Measurements from ENCODE around the gene CREB1. TPM values are rescaled to one million over a fixed set of nuclear protein-coding genes. Genes with fewer than 3 reads are reported as not detected.

Gene CREB1
- total RNA-seq, 4 donors from 2014 or later: 41.9 to 56.1 (median 51.9) TPM

GRCh38 chr2:207489251-207489650, 40.5 kb upstream of the CREB1 start:
- TF ChIP-seq EP300 (IDR thresholded peaks at IDR 0.05; ENCODE audit: low read depth): no peak
- no peak for TF ChIP-seq POLR2AphosphoS5 (IDR thresholded peaks at IDR 0.05)
- no peak for TF ChIP-seq CTCF (IDR thresholded peaks at IDR 0.05)
- TF ChIP-seq POLR2A (IDR thresholded peaks at IDR 0.05): no peak
- H3K4me3 ChIP-seq: no peak overlapping the region
- no peaks in the 10 kb centered on the region for H3K36me3 ChIP-seq
- no peaks in the 10 kb centered on the region for H3K27me3 ChIP-seq
- intact Hi-C loops (cut with DNase I; ENCODE audit: low total_unique reads) (no loop called here), in situ Hi-C loops (cut with MboI; ENCODE audit: low pct_ligation_motif_present in 1 of 4, low pct_unique_long_range_greater_than_20kb in 1 of 4, low sequenced_read_pairs in 3 of 4) (no loop called here)
- WGBS, 2 donors (ENCODE audit: low coverage in 1 of 2): 98 to 100% methylated on average over 1 to 4 of the region's 4 CpGs
- H3K9me3 ChIP-seq: no peaks in the 10 kb centered on the region
- no peak for DNase-seq
- no peaks in the 10 kb centered on the region for H3K4me1 ChIP-seq
- no peak overlapping the region for H3K27ac ChIP-seq

- Histone ChIP-seq H3K4me1 (no peaks in the 10 kb centered on the region), H3K27ac (no peak overlapping the region), H3K9me3 (no peaks in the 10 kb centered on the region), H3K36me3 (no peaks in the 10 kb centered on the region), H3K4me3 (no peak overlapping the region), H3K27me3 (no peaks in the 10 kb centered on the region)
- 88 to 92% methylated on average over 3 of the region's 3 CpGs for WGBS, 2 donors (ENCODE audit: low coverage in 1 of 2)
- TF ChIP-seq EP300 (IDR thresholded peaks at IDR 0.05; ENCODE audit: low read depth) (no peak), POLR2AphosphoS5 (IDR thresholded peaks at IDR 0.05) (no peak), POLR2A (IDR thresholded peaks at IDR 0.05) (no peak), CTCF (IDR thresholded peaks at IDR 0.05) (no peak)
- no peak for DNase-seq
- in situ Hi-C loops (cut with MboI; ENCODE audit: low pct_ligation_motif_present in 1 of 4, low pct_unique_long_range_greater_than_20kb in 1 of 4, low sequenced_read_pairs in 3 of 4) (no loop called here), intact Hi-C loops (cut with DNase I; ENCODE audit: low total_unique reads) (no loop called here)
These were observed 39.3 kb upstream of the CREB1 start for GRCh38 chr2:207490441-207490840.

GRCh38 chr2:207491086-207491485, 38.7 kb upstream of the CREB1 start:
- intact Hi-C loops (cut with DNase I; ENCODE audit: low total_unique reads) (no loop called here), in situ Hi-C loops (cut with MboI; ENCODE audit: low pct_ligation_motif_present in 1 of 4, low pct_unique_long_range_greater_than_20kb in 1 of 4, low sequenced_read_pairs in 3 of 4) (no loop called here)
- Histone ChIP-seq H3K4me3 (no peak overlapping the region), H3K36me3 (no peaks in the 10 kb centered on the region), H3K4me1 (no peaks in the 10 kb centered on the region), H3K9me3 (no peaks in the 10 kb centered on the region), H3K27ac (no peak overlapping the region), H3K27me3 (no peaks in the 10 kb centered on the region)
- WGBS, 2 donors (ENCODE audit: low coverage in 1 of 2): 73% methylated on average over 2 of the region's 2 CpGs; no CpG with 5 or more reads in 1 of the 2 donors
- no peak for DNase-seq
- TF ChIP-seq POLR2A (IDR thresholded peaks at IDR 0.05): no peak
- no peak for TF ChIP-seq CTCF (IDR thresholded peaks at IDR 0.05)
- no peak for TF ChIP-seq POLR2AphosphoS5 (IDR thresholded peaks at IDR 0.05)
- TF ChIP-seq EP300 (IDR thresholded peaks at IDR 0.05; ENCODE audit: low read depth): no peak

- no peak overlapping the region for H3K27ac ChIP-seq
- H3K4me1 ChIP-seq: no peaks in the 10 kb centered on the region
- WGBS, 2 donors (ENCODE audit: low coverage in 1 of 2): 63 to 75% methylated on average over 5 of the region's 5 CpGs
- H3K27me3 ChIP-seq: no peaks in the 10 kb centered on the region
- H3K36me3 ChIP-seq: no peaks in the 10 kb centered on the region
- no peak for DNase-seq
- TF ChIP-seq POLR2A (IDR thresholded peaks at IDR 0.05) (no peak), POLR2AphosphoS5 (IDR thresholded peaks at IDR 0.05) (no peak), EP300 (IDR thresholded peaks at IDR 0.05; ENCODE audit: low read depth) (no peak), CTCF (IDR thresholded peaks at IDR 0.05) (no peak)
- H3K4me3 ChIP-seq: no peak overlapping the region
- no peaks in the 10 kb centered on the region for H3K9me3 ChIP-seq
- in situ Hi-C loops (cut with MboI; ENCODE audit: low pct_ligation_motif_present in 1 of 4, low pct_unique_long_range_greater_than_20kb in 1 of 4, low sequenced_read_pairs in 3 of 4) (no loop called here), intact Hi-C loops (cut with DNase I; ENCODE audit: low total_unique reads) (no loop called here)
These were observed 37.8 kb upstream of the CREB1 start for GRCh38 chr2:207491956-207492355.
